CD4-positive, alpha-beta T cell treated with Interleukin-17A for 1 hour (primary cell): ENCODE measurements around the gene GATAD2B.
"Not testable (repeated sequence)": the region's sequence is repeated elsewhere in the genome, so short reads cannot be mapped to it uniquely, and the experiment has no call there.

ENCODE experiments used
- DNase-seq: peaks from one replicate; pipeline ENCODE4 v3.0.0-alpha.2; 2020

GATAD2B gene

DNA sequence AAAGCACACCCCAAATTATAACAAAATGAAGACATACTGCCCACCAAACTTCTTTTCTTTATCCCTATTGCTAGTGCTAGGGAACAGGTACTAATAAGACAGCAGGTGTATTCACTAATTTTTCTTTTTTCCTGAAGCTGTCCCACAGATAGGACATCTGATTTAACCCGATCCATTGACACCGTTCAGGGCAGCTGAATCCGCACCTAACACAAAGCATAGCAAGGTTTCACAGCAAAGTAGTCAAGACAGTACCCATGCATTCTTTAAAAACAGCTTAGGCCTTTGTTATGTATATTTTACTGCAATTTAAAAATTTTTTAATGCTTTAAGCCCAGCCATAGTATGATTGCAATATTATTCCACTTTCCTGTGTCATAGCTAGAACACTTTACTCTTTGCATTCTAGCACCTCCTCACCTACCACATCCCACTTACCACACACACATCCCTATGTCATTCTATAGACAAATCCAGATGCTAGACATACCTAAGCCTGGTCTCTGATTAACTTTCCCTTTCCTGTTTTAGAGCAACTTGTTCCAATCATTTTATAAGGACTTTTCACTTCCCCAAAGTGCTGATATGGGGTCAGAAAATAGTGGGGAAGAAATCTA lies 40.4 kb downstream of the GATAD2B start:
- no peak for DNase-seq

DNA sequence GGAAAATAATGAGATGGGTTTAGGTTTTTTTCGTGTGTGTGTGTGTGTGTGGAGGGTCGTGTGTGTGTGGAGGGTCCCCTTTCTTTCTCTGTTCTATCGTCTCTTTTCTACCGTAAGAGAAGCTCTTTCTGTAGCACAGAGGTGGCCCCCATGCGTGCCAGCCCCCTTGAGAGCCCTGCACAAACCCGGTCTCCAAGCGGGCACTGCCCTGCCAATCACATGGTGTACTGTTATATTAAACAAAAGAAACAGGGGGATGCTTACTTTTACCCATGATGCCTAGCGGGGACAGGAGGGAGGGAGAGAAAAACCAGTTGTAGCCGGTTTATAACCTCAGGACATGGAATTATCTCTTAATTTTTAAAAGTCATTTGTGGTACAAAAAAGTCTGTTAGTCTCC lies 41.0 kb downstream of the GATAD2B start:
- DNase-seq, result no peak

DNA sequence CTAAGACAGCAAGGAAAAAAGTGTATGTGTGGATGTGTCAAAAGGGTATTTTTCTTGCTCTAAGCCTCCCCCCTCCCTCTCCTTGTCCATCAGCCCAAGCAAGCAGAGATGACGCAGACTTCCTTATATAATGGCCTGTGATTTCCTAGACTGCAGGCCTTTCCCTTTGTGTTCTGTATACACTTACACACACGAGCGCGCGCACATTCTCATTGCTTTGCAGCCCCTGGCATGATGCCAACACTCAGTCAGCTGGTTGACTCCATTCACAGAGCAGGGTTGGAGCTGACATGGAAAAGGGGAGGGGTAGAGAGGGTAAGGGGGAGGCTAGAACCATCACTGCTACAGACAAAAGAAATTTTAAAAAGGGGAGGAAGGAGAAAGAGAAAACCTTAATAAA lies 41.8 kb downstream of the GATAD2B start:
- peak; percentile 8 for DNase-seq

DNA sequence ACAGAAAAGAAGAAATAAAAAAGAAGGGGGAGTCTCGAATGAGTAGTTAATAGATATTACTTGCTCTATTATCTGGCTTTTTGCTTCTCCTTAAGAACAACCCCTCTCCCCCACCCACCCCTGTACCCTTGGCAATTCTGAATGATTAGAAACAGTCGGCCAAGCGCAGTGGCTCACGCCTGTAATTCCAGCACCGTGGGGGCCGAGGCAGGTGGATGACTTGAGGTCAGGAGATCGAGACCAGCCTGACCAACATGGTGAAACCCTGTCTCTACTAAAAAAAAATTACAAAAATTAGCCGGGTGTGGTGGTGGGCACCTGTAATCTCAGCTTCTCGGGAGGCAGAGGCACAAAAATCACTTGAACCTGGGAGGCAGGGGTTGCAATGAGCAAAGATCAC lies 42.7 kb downstream of the GATAD2B start:
- no peak for DNase-seq

DNA sequence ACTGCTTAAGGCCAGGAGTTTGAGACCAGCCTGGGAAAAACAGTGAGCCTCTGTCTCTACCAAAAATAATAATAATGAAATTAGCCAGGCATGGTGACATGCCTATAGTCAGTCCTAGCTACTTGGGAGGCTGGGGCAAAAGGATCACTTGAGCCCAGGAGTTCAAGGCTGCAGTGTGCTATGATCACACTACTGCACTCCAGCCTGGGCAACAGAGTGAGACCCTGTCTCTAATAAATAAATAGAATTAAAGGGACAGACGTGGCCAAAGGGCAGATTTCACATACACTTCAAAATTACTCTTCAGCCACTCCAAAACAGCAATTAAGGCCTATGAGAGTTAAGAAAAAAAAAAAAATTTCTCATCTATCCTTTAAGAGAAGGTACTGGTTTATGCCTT lies 45.7 kb downstream of the GATAD2B start:
- DNase-seq, result no peak

DNA sequence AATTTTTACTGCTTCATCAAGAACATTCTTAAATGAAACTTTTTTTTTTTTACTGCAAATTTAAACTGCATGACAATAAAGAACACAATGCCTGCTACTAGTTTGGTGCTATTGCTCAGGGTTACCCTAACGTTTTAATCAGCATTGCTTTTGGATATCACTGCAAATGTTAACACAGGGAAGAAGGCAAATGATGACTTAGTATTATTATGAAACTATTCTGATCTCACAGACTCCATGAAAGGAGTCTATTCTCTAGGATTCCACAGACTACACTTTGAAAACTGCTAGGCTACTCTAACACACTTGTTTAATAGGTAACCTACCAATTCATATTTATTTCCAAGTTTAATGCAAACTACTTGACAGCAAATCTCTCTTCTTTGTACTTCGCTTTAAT lies 49.8 kb downstream of the GATAD2B start:
- no peak for DNase-seq

DNA sequence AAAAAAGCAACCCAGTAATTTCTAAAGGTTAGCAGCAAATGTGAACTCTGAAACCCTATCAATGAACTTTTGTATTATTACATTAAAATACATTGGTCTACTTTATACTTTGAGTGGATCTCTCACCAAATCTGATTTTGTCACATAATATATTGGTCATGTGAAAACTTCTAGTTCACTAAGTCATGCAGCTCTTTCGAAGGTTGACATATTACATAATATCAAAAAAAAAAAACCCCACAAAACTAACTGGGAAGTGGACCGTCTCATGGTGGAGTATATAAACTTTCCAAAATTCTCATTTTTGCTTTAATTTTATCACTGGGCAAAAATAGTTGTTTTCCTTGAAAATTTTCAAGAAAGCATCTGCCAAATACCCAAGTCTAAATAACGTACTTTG lies 50.4 kb downstream of the GATAD2B start:
- DNase-seq, result no peak

DNA sequence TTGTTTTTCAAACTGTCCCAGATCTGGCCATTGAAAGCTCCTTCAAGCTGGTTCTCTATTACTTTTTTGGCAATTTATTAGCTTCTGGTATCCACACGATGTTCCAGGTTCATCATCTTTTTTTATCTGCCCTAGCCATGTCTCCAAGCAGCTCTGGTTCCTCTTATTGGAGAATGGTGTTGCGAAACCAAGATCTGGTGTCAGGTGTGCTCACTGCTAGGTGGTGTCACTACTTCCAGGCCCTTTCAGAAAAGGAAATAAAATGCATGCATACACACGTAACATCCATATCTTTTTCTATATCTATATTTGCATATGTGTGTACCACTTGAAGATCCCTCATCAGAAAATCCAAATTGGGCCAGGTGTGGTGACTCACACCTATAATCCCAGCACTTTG lies 53.3 kb downstream of the GATAD2B start:
- DNase-seq, result no peak

DNA sequence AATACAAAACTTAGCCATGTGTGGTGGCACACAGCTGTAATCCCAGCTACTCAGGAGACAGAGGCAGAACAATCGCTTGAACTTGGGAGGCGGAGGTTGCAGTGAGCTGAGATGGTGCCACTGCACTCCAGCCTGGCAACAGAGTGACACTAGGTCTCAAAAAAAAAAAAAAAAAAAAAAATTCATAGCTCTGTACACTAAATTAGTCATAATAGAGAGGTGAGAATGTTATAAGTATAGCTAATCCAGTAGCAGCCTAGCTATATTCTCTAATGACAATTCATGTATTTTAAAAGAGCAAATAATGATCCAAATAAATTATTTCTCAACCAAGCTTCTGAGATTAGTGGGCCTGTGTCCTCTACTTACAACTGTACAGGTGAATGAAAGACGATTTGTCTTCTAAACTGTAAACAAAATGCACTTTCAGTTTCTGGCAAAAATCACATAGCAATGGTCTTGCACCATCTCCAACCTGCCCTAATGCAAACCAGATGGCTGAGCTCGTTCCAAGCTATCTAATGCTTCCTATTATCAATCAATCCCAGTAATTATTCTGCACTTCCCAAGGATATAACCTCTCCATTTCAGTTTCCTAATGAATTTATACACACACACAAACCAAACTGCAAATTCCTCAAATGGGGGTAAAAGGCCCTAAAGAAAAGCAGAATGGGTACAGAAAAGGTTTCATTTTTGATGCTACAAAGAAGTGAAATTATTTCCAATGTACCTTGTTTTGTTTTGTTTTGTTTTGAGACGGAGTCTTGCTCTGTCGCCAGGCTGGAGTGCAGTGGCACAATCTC lies 56.5 kb downstream of the GATAD2B start:
- DNase-seq, result no peak

DNA sequence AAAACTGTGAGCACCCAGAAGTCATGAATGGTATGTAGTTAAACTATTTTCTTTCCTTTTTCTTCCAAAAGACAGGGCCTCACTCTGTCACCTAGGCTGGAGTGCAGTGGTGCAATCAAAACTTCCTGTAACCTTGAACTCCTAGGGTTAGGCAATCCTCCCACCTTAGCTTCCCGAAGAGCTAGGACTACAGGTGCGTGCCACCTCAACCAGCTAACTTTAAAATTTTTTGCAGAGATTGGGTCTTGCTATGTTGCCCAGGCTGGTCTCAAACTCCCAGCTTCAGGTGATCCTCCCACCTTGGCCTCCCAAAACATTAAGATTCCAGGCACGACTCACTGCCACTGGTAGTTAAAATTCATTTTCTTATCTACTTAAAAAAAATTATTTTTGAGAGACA lies 62.5 kb downstream of the GATAD2B start:
- no peak for DNase-seq

DNA sequence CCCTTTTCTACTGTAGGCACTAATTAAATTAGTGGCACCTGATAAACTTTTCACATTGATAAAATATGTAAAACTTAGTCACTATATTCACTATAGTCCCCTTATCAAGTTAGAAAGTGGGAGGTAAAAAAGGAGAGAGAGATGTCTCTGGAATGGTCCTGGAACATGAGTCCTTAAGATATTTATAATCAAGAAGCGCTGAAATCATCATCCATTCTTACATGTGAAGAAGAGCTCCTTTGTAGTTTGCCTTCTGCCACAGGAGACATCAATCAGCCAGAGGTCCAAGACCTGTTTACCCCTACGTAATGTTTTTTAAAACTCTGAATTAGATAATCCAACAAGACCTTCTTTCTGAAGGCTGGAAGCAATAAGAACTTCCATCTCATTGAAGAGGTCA lies 65.3 kb downstream of the GATAD2B start:
- no peak for DNase-seq

DNA sequence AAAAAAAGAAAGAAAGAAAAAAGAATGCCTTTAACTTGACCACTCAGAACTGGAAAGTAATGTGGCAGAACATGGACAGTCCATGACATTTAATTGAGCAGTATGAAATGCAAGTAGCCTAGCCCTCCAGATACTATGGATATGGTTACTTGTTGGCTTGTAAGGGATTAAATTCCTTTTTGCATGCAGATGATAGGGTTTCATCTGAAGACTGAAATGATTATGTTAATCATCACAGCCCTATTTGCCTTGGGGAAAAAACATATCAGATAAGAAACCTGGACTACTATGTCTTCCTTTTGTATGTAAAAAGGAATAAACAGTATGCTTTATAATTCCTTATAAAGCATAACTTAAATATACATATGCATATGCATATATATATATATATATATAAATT lies 66.0 kb downstream of the GATAD2B start:
- DNase-seq, result no peak

DNA sequence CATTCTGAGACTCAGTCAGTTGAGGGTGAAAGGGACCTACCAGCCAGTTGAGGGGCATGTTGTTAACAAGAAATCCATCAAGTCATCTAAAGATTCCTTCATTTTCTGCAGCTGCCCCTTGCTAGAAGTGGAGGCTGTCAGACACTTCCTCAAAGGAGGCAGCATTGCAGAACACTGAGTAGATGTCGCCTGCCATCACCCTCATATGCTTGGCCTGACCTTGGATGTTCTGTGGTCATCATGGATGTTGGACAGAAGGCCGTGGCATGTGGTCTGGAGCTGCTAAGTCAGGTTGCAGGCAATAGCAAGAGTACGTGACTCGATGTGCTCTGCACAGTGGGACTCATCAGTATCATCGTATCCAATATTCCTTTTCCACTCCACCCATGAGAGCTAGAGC lies 70.6 kb downstream of the GATAD2B start:
- no peak for DNase-seq

DNA sequence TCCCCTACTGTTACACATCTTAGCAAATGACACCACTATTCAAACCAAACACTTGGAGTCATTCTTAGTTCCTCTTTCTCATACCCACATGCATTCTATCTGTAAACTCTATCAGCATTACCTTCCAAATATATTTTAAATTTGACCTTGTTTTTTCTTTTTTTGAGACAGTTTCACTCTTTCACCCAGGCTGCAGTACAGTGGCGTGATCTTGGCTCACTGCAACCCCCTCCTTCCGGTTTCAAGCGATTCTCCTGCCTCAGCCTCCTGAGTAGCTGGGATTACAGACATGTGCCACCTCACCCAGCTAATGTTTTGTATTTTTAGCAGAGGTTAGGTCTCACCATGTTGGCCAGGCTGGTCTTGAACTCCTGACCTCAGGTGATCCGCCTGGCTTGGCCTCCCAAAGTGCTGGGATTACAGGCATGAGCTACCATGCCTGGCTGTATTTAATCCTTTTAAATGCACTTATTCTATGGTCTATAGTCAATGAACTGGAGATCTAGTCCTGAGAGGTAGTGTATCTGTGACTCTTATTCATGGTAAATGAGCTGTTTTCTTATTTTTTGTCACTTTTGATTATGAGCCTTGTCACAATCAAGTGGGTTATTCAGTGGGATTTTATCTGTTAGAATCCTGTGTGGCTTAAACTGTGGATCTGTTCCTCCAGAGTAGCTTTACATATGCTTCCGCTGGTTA lies 73.1 kb downstream of the GATAD2B start:
- no peak for DNase-seq

DNA sequence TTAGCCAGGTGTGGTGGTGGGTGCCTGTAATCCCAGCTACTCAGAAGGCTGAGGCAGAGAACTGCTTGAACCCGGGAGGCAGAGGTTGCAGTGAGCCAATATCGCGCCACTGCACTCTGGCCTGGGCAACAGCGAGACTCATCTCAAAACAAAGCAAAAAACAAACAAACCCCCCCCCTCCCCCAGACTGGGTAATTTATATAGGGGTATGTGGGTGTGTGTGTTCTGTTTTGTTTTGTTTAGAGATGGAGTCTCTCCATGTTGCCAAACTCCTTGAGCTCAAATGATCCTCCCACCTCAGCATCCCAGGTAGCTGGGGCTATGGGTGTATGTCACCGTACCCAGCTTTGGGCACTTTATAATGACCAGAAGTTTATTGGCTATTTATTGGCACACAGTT lies 74.0 kb downstream of the GATAD2B start:
- DNase-seq, result no peak

DNA sequence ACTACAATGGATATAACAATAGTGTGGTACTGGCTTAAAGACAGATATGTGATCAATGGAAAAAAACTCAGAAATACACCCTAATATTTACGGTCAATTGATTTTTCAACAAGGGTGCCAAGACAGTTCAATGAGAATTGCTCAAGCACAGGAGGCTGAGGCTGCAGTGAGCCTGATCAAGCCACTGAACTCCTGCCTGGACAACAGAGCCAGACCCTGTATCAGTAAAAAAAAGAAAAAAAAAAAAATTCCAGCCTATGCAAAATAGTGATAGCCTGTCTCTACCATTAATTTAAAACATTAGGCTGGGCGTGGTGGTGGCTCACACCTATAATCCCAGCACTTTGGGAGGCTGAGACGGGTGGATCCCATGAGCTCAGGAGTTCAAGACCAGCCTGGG lies 77.6 kb downstream of the GATAD2B start:
- DNase-seq, result no peak

DNA sequence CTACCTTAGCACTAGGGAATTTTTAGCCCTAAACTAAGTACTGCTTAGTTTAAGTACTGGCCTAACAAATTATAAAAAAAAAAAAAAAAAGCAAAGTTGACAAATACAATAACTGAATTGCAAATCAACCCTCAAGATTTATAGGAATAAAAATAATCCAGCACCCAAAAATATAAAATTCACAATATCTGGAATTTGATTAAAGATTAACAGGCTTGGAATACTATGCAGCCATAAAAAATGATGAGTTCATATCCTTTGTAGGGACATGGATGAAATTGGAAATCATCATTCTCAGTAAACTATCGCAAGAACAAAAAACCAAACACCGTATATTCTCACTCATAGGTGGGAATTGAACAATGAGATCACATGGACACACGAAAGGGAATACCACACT lies 78.4 kb downstream of the GATAD2B start:
- not testable (repeated sequence) for DNase-seq

DNA sequence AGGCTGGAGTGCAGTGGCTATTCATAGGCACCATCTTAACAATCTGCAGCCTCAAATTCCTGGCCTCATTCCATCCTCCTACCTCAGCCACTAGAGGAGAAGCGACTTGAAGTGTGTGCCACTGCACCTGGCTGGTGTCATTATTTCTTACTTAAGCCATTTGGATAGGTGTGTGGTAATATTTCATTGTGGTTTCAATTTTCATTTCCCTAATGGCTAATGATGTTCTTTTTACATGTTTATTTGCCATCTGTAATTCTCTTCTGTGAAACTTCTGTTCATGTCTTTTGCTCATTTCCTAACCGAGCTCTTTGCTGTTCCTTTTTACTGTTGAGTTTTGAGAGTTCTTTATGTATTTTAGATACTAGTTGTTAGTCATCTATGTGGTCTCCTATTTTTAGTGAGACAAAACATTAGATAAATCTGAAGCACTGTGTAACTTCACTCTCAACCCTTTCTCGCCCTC lies 80.7 kb downstream of the GATAD2B start:
- no peak for DNase-seq

DNA sequence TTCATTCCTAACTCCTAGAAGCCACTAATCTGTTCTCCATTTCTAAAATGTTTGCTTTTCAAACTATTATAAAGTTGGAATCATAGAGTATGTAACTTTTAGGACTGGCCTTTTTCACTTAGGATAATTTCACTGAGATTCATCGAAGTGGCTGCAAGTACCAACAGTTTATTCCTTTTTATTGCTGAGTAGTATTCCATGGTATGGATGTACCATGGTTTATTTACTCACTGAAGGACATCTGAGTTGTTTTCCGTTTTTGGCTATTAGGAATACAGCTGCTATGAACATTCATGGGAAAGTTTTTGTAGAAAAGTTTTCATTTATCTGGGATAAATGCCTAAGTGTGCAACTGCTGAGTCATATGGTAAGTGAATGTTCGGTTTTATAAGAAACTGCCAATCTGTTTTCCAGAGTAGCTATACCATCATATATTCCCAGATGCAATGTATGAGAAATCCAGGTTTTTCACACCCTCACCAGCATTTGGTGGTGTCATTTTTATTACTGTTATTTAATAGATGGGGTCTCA lies 81.2 kb downstream of the GATAD2B start:
- no peak for DNase-seq

DNA sequence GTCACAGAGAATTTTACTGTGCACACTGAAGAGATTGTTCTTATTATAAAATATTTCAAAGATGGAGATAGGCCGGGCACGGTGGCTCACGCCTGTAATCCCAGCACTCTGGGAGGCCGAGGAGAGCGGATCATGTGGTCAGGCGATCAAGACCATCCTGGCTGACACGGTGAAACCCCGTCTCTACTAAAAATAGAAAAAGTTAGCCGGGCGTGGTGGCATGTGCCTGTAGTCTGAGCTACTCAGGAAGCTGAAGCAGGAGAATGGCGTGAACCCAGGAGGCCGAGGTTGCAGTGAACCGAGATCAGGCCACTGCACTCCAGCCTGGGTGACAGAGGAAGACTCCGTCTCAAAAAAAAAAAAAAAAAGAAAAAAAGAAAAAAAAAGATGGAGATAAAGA lies 82.0 kb downstream of the GATAD2B start:
- not testable (repeated sequence) for DNase-seq

DNA sequence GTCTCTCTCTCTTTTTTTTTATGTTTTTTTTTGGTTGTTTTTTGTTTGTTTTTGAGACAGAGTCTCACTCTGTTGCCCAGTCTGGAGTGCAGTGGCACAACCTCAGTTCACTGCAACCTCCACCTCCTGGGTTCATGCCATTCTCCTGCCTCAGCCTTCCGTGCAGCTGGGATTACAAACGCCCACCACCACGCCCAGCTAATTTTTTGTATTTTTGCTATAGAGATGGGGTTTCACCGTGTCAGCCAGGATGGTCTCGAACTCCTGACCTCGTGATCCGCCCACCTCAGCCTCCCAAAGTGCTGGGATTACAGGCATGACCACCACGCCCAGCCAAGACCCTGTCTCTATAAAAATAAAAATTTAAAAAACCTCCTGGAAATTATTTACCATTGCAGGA lies 88.8 kb downstream of the GATAD2B start:
- not testable (repeated sequence) for DNase-seq

DNA sequence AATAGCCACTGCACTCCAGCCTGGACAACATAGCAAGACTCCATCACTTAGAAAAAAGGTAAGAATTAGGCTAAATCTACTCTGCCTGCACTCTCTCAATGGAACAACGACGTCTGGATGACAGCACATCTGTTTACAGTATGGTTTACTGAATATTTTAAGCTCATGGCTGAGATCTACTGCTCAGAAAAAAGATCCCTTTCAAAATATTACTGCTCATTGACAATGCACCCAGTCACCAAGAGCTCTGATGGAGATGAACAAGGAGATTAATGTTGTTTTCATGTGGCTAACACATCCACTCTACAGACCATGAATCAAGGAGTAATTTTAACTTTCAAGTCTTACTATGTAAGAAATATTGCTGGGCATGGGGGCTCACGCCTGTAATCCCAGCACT lies 89.6 kb downstream of the GATAD2B start:
- DNase-seq, result no peak

DNA sequence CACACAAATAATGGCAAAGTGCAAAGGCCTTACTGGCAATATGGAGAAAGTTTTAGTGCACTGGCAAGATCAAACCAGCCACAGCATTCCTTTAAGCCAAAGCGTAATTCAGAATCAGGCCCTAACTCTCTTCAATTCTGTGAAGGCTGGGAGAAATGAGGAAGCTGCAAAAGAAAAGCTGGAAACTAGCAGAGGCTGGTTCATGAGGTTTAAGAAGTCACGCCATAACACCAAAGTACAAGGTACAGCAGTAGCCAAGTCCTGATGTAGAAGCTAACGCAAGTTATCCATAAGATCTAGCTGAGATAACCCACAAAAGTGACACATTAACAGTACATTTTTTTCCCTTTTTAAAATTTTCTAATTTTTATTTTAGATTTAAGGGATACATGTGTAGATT lies 90.5 kb downstream of the GATAD2B start:
- DNase-seq, result no peak

DNA sequence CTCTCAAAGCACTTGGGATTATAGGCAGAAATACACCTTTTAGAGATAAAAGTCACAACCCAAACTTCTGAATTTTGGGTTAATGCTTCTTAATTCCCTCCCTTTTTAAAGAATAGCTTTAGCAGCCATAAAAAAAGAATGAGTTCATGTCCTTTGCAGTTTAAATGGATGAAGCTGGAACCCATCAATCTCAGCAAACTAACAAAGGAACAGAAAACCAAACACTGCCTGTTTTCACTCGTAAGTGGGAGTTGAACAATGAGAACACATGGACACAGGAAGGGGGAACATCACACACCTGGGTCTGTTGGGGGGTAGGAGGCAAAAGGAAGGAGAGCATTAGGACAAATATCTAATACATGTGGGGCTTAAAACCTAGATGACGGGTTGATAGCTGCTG lies 91.7 kb downstream of the GATAD2B start:
- no peak for DNase-seq
